Activated B cell treated with CpG ODN at 0.5 μM for 24 hours (primary cell): ENCODE data around the gene PNPLA5. TPM values are rescaled to one million over a fixed set of nuclear protein-coding genes. Genes with fewer than 3 reads are reported as not detected.
A peak's percentile ranks its signal among the peaks of the same experiment; 100 is the strongest.
"Not testable (repeated sequence)": the region's sequence is repeated elsewhere in the genome, so short reads cannot be mapped to it uniquely, and the experiment has no call there.

ENCODE experiments used
- ATAC-seq: fragments of 200-7000 bp; cut with Tn5 transposase; one replicate; pipeline ENCODE4 v1.10.0; 2021; ENCODE audit warnings: low read depth, mild to moderate bottlenecking, moderate library complexity
- CTCF ChIA-PET: fragments of 350-600 bp; sonication (Branson Sonifier 250); formaldehyde crosslinking; loops from one replicate; lab custom pipeline; 2021; ENCODE audit warnings: antibody characterized with exemption; lab: Charles Lee
- POLR2A ChIA-PET: fragments of 350-600 bp; sonication (Branson Sonifier 250); formaldehyde crosslinking; loops from one replicate; lab custom pipeline; 2021; ENCODE audit warnings: antibody characterized with exemption; lab: Charles Lee
- DNase-seq: peaks from one replicate; pipeline ENCODE4 v3.0.0; 2022
- H3K27ac Mint-ChIP-seq: one replicate; pipeline ENCODE4 v1.8.0; 2020; ENCODE audit warnings: mixed read lengths
- H3K27me3 Mint-ChIP-seq: one replicate; pipeline ENCODE4 v1.8.0; 2021; ENCODE audit warnings: mixed read lengths
- H3K36me3 Mint-ChIP-seq: one replicate; pipeline ENCODE4 v1.8.0; 2021; ENCODE audit warnings: low read depth, mixed read lengths
- H3K4me1 Mint-ChIP-seq: one replicate; pipeline ENCODE4 v1.8.0; 2021; ENCODE audit warnings: mixed read lengths
- H3K4me3 Mint-ChIP-seq: one replicate; pipeline ENCODE4 v1.8.0; 2020; ENCODE audit warnings: mild to moderate bottlenecking, mixed read lengths
- H3K9me3 Mint-ChIP-seq: one replicate; pipeline ENCODE4 v1.8.0; 2020; ENCODE audit warnings: mixed read lengths
- CTCF ChIP-seq: fragments of 200-600 bp; IDR thresholded peaks from one replicate; pipeline ENCODE4 v1.8.0; 2022; ENCODE audit warnings: antibody characterized with exemption, mild to moderate bottlenecking
- intact Hi-C: fragments of 100-400 bp; cut with micrococcal nuclease; formaldehyde crosslinking; loops from one replicate; pipeline ENCODE4 v1.15.1; 2024
- total RNA-seq: library from RNA; stranded (reverse); gene quantifications from 2 replicates; pipeline ENCODE4 v1.2.3, GENCODE V29; 2022

PNPLA5 gene
- total RNA-seq, 1 donor from 2014 or later, result not detected

DNA sequence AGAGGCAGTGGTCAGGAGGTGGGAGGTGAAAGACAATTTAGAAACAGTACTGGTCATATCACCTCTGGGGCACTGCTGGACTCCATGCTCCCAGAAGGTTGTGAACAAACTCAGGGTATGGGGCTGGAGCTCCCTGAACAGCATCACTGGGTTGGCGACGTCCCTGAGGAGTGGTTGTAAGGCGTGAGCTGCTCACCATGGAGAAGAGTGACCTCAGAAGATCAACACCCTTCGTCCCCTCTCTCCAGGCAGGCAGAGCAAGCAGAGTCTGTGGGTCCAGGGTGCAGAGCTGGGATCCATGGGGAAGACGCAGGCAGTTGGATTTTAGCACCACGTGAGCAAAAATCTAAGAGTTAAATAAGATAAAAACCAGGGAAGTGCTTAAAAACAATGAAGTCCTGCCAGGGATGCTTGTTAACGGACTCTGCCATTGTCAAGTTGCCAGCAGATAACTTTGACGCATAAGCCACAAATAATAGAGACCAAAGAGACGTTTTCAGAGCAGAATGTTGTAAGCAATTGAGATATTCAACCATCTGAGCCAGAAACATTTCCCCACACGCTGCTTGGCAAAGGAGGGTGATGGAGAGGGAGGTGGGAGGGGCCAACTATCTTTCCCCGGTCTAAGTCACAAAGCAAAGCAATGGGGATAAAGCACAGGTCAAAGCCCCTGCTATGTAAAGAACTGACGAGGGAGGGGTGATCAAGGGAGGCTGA is 13.6 kb downstream of the PNPLA5 start:
- TF ChIP-seq CTCF, result no peak
- no peak overlapping the region for H3K27ac Mint-ChIP-seq
- no peaks in the 10 kb centered on the region for H3K4me1 Mint-ChIP-seq
- no peaks in the 10 kb centered on the region for H3K9me3 Mint-ChIP-seq
- POLR2A ChIA-PET, result no interaction called here
- H3K27me3 Mint-ChIP-seq, result peaks cover 48% of the 10 kb centered on the region
- CTCF ChIA-PET, result no interaction called here
- no peak overlapping the region for H3K4me3 Mint-ChIP-seq
- H3K36me3 Mint-ChIP-seq, result no peaks in the 10 kb centered on the region
- intact Hi-C loops, result no loop called here
- DNase-seq (no peak), ATAC-seq (no peak)

- ChIA-PET POLR2A (no interaction called here), CTCF (no interaction called here)
- DNase-seq (no peak), ATAC-seq (no peak)
- Mint-ChIP-seq H3K27me3 (peaks cover 48% of the 10 kb centered on the region), H3K4me3 (no peak overlapping the region), H3K27ac (no peak overlapping the region), H3K4me1 (no peaks in the 10 kb centered on the region), H3K36me3 (no peaks in the 10 kb centered on the region), H3K9me3 (no peaks in the 10 kb centered on the region)
- TF ChIP-seq CTCF, result no peak
- intact Hi-C loops, result no loop called here
Observed at GRCh38 chr22:43876866-43877509, 14.8 kb downstream of the PNPLA5 start.

DNA sequence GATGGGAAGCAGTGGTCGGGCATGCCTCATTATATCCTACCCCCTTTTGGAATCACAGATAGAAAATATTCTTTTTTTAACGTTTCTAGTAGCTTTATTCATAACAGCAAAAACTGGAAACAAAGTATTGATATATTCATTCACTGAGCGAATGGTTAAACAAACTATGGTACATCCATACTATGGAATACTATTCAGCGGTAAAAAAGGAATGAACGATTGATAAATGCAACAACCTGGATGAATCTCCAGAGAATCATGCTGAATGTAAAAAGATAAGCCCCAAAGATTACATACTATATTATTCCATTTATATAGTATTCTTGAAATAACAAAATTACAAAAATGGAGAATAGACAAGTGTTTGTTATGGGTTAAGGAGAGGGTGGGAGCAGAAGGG is 22.0 kb downstream of the PNPLA5 start:
- Mint-ChIP-seq H3K9me3 (peaks cover 12% of the 10 kb centered on the region), H3K36me3 (no peaks in the 10 kb centered on the region), H3K27me3 (peaks cover 17% of the 10 kb centered on the region), H3K4me3 (no peak overlapping the region), H3K27ac (no peak overlapping the region), H3K4me1 (no peaks in the 10 kb centered on the region)
- TF ChIP-seq CTCF, result no peak
- ChIA-PET CTCF (no interaction called here), POLR2A (no interaction called here)
- DNase-seq (no peak), ATAC-seq (no peak)
- intact Hi-C loops, result no loop called here

DNA sequence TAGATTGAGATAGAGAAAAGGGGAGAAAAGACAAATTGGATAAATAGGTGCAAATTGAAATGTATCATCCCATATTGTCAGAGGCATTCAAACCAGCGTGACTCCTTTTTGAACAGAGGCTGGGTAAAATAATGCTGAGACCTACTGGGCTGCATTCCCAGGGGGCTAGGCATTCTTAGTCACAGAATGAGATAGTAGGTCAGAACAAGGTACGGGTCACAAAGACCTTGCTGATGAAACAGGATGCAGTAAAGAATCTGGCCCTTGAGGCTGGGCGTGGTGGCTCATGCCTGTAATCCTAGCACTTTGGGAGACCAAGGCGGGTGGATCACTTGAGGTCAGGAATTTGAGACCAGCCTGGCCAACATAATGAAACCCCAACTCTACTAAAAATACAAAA is 22.8 kb downstream of the PNPLA5 start:
- H3K36me3 Mint-ChIP-seq, DNase-seq, intact Hi-C loops, ATAC-seq, H3K27ac Mint-ChIP-seq, H3K4me3 Mint-ChIP-seq, POLR2A ChIA-PET, H3K4me1 Mint-ChIP-seq: not testable (repeated sequence)
- CTCF ChIA-PET, result interaction anchor here (1.3 kb wide), 1 partner anchor 14 kb away, joined by 3 read pairs; no protein-coding TSS in a partner anchor
- peaks cover 17% of the 10 kb centered on the region for H3K27me3 Mint-ChIP-seq
- peaks cover 12% of the 10 kb centered on the region for H3K9me3 Mint-ChIP-seq

DNA sequence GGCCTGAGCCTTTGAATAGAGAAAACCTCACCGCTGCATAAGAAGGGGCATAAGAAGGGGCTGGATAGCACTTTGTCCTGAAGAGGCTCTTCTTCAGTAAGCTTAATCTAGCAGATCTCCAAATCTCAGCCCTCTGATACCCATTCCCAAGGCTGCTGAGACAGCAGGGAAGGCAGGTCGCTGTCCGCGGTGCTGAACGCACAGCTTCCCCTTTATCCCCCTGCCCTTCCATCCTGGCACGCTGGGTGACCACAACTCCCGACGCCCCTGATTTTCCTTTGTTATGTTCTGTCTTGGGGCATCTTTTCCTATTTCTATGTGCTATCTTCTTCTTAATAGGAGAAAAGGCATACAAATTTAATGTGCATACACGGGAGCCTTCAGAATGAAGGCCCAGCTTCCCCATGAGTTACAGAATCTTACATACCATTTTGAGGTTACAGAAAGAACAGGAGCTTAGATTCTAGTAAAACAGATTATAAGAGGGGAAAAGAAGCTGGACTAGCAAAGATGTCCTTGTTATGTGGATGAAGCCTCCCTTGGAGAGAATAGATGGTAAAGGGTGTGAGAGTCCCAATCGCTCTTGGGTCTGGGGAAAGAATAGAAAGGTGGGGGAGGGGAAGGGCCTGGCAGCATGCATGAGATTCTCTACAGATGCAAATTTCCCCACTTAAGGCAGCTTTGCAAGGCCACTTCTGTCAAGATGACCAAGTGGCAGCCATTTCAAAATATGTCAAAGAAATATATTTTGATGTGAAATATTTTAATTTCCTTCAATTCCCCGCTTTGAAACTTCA is 23.8 kb downstream of the PNPLA5 start:
- Mint-ChIP-seq H3K9me3 (peaks cover 12% of the 10 kb centered on the region), H3K27me3 (peaks cover 13% of the 10 kb centered on the region), H3K4me1 (no peaks in the 10 kb centered on the region), H3K36me3 (no peaks in the 10 kb centered on the region), H3K27ac (peak overlapping the region; percentile 8), H3K4me3 (no peak overlapping the region)
- ChIA-PET CTCF (interaction anchor here (1.3 kb wide), 1 partner anchor 15 kb away, joined by 3 read pairs; no protein-coding TSS in a partner anchor), POLR2A (no interaction called here)
- intact Hi-C loops, result no loop called here
- no peak for DNase-seq
- TF ChIP-seq CTCF, result no peak
- no peak for ATAC-seq
